HepG2 (cell line): Measurements from ENCODE around the gene CMPK1. TPM values are rescaled to one million over a fixed set of nuclear protein-coding genes. Genes with fewer than 3 reads are reported as not detected.

Experiments
- ARHGAP35 ChIP-seq: sonication (generic); formaldehyde crosslinking; IDR thresholded peaks from 2 replicates; pipeline ENCODE4 v1.9.0; 2022; ENCODE audit warnings: mild to moderate bottlenecking, inconsistent platforms, moderate library complexity, missing genetic modification reagents, borderline replicate concordance
- GTF2F1 ChIP-seq: fragments of 150-350 bp; IDR thresholded peaks from 2 replicates; pipeline ENCODE4 v1.6.1; 2014; ENCODE audit warnings: low read length
- NFE2 ChIP-seq: sonication (generic); formaldehyde crosslinking; IDR thresholded peaks from 2 replicates; pipeline ENCODE4 v1.4.0; 2020; ENCODE audit warnings: missing genetic modification reagents
- NFKB2 ChIP-seq: sonication (generic); formaldehyde crosslinking; IDR thresholded peaks from 2 replicates; pipeline ENCODE4 v1.4.0; 2020; ENCODE audit warnings: missing genetic modification reagents, borderline replicate concordance
- SRY ChIP-seq: sonication (generic); formaldehyde crosslinking; IDR thresholded peaks from 2 replicates; pipeline ENCODE4 v1.8.0; 2022; ENCODE audit warnings: mild to moderate bottlenecking, missing genetic modification reagents
- WIZ ChIP-seq: sonication (generic); formaldehyde crosslinking; IDR thresholded peaks from 2 replicates; pipeline ENCODE4 v1.5.1; 2020; ENCODE audit warnings: mild to moderate bottlenecking, missing genetic modification reagents
- ZNF749 ChIP-seq: sonication (generic); formaldehyde crosslinking; IDR thresholded peaks from 2 replicates; pipeline ENCODE4 v1.8.0; 2022; ENCODE audit warnings: mild to moderate bottlenecking, missing genetic modification reagents, moderate library complexity, borderline replicate concordance
- polyA plus RNA-seq, 8 experiments: library from polyadenylated mRNA; depleted of rRNA in 3 of 8; stranded (reverse) in 7 of 8; unstranded in 1 of 8; fragments of >200 nt; fragmentation: Illumina TruSeq in 4 of 8; extraction: Trizol in 4 of 8; gene quantifications; 2 replicates each; pipeline versions ENCODE4 v1.2.1 to v1.2.3, GENCODE V29; 2011 to 2016; ENCODE audit warnings: low read depth in 4 of 8, missing spikeins in 1 of 8, mixed read lengths in 1 of 8; ENCODE audit not compliant: insufficient read depth in 1 of 8
- total RNA-seq, 5 experiments: library from RNA; depleted of rRNA; stranded (reverse); fragments of >200 nt; fragmentation: Illumina TruSeq; extraction: Trizol; gene quantifications; 2 replicates each; pipeline ENCODE4 v1.2.3, GENCODE V29; 2016; ENCODE audit warnings: low read depth in 1 of 5
- TF ChIP-seq, protein P1 (sequence below): sonication (generic); formaldehyde crosslinking; IDR thresholded peaks from 2 replicates; pipeline ENCODE4 v1.9.0; 2021; ENCODE audit warnings: mild to moderate bottlenecking, missing genetic modification reagents
- TF ChIP-seq, protein P2 (sequence below): IDR thresholded peaks from 2 replicates; pipeline ENCODE4 v1.6.1; 2016; ENCODE audit warnings: low read depth, missing genetic modification reagents, missing compliant biosample characterization
- TF ChIP-seq, protein P3 (sequence below): sonication (generic); formaldehyde crosslinking; IDR thresholded peaks from 2 replicates; pipeline ENCODE4 v1.5.0; 2020; ENCODE audit warnings: mild to moderate bottlenecking, missing genetic modification reagents
- TF ChIP-seq, protein P4 (sequence below): sonication (generic); formaldehyde crosslinking; conservative IDR thresholded peaks from 2 replicates; pipeline ENCODE4 v1.8.0; 2022; ENCODE audit warnings: mild to moderate bottlenecking, moderate library complexity, missing genetic modification reagents

The CMPK1 gene
- total and polyA plus RNA-seq, 2 of the 13 experiments (the other 11 are each of a cell fraction or from before 2014, with no cell fraction given), result 38.3 to 92.0 TPM

DNA sequence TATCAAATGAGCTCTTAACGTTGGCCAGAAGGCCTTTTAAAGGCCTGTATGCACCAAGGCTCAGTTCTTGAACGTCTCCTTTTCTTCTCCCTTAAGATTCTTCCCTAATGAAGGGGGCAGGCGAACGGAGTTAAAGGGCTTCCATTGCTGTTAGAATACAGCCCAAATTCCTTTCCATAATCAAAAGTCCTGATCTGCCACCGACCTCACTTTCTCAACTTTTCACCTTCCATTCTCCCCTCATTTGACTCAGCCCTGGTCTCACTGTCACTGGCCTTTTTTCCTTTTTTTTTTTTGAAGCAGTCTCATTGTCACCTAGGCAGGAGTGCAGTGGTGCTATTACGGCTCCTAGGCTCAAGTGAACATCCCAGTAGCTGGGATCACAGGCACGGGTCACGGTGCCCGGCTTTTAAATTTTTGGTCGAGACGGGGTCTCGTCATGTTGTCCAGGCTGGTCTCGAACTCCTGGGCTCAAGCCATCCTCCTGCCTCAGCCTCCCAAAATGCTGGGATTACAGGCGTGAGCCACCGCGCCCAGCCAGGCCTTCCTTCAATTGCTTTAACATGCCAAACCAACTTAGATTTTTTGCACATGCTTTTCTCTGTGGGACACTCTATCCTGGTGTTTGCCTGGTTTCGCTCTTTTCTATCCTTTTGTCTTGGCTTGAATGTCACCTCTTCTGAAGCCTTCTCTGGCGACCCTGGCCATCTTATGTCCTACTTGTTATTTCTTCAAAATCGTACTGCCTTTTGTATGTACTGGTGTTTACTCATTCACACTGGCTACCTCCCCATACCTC, 612 bp upstream of the CMPK1 start (continued):
- TF ChIP-seq, protein P1, sequence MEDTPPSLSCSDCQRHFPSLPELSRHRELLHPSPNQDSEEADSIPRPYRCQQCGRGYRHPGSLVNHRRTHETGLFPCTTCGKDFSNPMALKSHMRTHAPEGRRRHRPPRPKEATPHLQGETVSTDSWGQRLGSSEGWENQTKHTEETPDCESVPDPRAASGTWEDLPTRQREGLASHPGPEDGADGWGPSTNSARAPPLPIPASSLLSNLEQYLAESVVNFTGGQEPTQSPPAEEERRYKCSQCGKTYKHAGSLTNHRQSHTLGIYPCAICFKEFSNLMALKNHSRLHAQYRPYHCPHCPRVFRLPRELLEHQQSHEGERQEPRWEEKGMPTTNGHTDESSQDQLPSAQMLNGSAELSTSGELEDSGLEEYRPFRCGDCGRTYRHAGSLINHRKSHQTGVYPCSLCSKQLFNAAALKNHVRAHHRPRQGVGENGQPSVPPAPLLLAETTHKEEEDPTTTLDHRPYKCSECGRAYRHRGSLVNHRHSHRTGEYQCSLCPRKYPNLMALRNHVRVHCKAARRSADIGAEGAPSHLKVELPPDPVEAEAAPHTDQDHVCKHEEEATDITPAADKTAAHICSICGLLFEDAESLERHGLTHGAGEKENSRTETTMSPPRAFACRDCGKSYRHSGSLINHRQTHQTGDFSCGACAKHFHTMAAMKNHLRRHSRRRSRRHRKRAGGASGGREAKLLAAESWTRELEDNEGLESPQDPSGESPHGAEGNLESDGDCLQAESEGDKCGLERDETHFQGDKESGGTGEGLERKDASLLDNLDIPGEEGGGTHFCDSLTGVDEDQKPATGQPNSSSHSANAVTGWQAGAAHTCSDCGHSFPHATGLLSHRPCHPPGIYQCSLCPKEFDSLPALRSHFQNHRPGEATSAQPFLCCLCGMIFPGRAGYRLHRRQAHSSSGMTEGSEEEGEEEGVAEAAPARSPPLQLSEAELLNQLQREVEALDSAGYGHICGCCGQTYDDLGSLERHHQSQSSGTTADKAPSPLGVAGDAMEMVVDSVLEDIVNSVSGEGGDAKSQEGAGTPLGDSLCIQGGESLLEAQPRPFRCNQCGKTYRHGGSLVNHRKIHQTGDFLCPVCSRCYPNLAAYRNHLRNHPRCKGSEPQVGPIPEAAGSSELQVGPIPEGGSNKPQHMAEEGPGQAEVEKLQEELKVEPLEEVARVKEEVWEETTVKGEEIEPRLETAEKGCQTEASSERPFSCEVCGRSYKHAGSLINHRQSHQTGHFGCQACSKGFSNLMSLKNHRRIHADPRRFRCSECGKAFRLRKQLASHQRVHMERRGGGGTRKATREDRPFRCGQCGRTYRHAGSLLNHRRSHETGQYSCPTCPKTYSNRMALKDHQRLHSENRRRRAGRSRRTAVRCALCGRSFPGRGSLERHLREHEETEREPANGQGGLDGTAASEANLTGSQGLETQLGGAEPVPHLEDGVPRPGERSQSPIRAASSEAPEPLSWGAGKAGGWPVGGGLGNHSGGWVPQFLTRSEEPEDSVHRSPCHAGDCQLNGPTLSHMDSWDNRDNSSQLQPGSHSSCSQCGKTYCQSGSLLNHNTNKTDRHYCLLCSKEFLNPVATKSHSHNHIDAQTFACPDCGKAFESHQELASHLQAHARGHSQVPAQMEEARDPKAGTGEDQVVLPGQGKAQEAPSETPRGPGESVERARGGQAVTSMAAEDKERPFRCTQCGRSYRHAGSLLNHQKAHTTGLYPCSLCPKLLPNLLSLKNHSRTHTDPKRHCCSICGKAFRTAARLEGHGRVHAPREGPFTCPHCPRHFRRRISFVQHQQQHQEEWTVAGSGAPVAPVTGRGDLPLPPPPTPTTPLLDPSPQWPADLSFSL (CRISPR knock-in tag), result no peak
- TF ChIP-seq, protein P2, sequence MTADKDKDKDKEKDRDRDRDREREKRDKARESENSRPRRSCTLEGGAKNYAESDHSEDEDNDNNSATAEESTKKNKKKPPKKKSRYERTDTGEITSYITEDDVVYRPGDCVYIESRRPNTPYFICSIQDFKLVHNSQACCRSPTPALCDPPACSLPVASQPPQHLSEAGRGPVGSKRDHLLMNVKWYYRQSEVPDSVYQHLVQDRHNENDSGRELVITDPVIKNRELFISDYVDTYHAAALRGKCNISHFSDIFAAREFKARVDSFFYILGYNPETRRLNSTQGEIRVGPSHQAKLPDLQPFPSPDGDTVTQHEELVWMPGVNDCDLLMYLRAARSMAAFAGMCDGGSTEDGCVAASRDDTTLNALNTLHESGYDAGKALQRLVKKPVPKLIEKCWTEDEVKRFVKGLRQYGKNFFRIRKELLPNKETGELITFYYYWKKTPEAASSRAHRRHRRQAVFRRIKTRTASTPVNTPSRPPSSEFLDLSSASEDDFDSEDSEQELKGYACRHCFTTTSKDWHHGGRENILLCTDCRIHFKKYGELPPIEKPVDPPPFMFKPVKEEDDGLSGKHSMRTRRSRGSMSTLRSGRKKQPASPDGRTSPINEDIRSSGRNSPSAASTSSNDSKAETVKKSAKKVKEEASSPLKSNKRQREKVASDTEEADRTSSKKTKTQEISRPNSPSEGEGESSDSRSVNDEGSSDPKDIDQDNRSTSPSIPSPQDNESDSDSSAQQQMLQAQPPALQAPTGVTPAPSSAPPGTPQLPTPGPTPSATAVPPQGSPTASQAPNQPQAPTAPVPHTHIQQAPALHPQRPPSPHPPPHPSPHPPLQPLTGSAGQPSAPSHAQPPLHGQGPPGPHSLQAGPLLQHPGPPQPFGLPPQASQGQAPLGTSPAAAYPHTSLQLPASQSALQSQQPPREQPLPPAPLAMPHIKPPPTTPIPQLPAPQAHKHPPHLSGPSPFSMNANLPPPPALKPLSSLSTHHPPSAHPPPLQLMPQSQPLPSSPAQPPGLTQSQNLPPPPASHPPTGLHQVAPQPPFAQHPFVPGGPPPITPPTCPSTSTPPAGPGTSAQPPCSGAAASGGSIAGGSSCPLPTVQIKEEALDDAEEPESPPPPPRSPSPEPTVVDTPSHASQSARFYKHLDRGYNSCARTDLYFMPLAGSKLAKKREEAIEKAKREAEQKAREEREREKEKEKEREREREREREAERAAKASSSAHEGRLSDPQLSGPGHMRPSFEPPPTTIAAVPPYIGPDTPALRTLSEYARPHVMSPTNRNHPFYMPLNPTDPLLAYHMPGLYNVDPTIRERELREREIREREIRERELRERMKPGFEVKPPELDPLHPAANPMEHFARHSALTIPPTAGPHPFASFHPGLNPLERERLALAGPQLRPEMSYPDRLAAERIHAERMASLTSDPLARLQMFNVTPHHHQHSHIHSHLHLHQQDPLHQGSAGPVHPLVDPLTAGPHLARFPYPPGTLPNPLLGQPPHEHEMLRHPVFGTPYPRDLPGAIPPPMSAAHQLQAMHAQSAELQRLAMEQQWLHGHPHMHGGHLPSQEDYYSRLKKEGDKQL (CRISPR knock-in tag), result no peak
- TF ChIP-seq, protein P3, sequence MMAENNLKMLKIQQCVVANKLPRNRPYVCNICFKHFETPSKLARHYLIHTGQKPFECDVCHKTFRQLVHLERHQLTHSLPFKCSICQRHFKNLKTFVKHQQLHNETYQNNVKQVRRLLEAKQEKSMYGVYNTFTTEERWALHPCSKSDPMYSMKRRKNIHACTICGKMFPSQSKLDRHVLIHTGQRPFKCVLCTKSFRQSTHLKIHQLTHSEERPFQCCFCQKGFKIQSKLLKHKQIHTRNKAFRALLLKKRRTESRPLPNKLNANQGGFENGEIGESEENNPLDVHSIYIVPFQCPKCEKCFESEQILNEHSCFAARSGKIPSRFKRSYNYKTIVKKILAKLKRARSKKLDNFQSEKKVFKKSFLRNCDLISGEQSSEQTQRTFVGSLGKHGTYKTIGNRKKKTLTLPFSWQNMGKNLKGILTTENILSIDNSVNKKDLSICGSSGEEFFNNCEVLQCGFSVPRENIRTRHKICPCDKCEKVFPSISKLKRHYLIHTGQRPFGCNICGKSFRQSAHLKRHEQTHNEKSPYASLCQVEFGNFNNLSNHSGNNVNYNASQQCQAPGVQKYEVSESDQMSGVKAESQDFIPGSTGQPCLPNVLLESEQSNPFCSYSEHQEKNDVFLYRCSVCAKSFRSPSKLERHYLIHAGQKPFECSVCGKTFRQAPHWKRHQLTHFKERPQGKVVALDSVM (CRISPR knock-in tag), result peak; percentile 91
- TF ChIP-seq ARHGAP35 (no peak), WIZ (CRISPR knock-in tag) (0 out of 2 replicates have a peak, but pooled peaks have one; percentile 27), GTF2F1 (no peak), ZNF749 (CRISPR knock-in tag) (no peak), NFE2 (CRISPR knock-in tag) (no peak), SRY (peak; percentile 52; the same call in 1 of the 2 replicates), NFKB2 (CRISPR knock-in tag) (no peak)
- TF ChIP-seq, protein P4, sequence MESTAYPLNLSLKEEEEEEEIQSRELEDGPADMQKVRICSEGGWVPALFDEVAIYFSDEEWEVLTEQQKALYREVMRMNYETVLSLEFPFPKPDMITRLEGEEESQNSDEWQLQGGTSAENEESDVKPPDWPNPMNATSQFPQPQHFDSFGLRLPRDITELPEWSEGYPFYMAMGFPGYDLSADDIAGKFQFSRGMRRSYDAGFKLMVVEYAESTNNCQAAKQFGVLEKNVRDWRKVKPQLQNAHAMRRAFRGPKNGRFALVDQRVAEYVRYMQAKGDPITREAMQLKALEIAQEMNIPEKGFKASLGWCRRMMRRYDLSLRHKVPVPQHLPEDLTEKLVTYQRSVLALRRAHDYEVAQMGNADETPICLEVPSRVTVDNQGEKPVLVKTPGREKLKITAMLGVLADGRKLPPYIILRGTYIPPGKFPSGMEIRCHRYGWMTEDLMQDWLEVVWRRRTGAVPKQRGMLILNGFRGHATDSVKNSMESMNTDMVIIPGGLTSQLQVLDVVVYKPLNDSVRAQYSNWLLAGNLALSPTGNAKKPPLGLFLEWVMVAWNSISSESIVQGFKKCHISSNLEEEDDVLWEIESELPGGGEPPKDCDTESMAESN (CRISPR knock-in tag), result peak; percentile 20; the same call in 1 of the 2 replicates
